NCI-H146 treated with DMSO at 0.1 percent for 48 hours (cell line): ENCODE results near the gene SLC17A2.
"Not testable (repeated sequence)": the region's sequence is repeated elsewhere in the genome, so short reads cannot be mapped to it uniquely, and the experiment has no call there.

Experiments used
- DNase-seq: peaks from one replicate; lab custom pipeline; 2025; ENCODE audit not compliant: unreplicated experiment; lab: John Stamatoyannopoulos, UW

The SLC17A2 gene

GRCh38 chr6:25952535-25952934 lies 22.0 kb upstream of the SLC17A2 start:
- no peak for DNase-seq

DNA sequence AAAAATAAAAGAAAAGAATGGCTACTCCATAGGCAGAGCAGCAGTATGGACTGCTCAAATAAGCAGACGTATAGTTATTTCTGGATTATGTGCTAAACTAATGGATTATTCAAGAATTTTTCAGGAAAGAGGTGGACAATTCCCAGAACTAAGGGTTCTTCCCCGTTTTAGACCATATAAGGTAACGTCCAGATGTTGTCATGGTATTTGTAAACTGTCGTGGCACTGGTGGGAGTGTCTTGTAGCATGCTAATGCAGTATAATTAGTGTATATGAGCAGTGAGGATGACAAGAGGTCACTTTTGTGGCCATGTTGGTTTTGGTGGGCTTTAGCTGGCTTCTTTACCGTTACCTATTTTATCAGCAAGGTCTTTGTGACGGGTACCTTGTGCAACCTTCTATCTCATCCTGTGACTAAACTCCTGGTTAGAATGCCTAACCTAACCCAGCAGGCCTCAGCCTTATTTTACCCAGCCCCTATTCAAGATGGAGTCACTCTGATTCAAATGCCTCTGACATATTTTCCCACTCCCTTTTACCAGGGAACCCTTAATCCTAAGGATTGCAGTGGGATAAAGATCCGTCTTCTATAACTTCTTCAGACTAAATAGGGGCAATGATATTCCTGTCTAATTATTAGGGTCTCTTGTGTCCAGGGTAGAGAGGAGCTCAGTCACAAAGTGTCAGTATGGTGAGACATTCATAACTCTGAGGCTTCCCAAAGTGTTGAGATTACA lies 21.0 kb upstream of the SLC17A2 start:
- no peak for DNase-seq

- no peak for DNase-seq
Measured at GRCh38 chr6:25950297-25950696, 19.8 kb upstream of the SLC17A2 start.

DNA sequence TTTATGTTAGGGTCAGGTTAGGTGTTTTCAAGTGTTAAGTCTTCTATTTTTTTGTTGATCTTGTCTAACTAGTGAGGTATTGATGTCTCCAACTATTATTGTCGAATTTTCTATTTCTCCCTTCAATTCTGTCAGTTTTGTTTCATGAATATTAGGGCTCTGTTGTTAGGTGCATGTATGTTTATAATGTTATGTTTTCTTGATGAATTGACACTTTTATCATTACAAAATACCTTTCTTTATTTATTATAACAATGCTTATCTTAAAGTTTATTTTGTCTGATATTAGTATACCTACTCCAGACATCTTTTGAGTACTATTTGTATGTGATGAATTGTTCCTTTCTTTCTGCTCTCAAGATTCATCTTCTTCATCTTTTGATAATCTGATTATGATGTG lies 19.2 kb upstream of the SLC17A2 start:
- no peak for DNase-seq

GRCh38 chr6:25947492-25947891 lies 17.0 kb upstream of the SLC17A2 start:
- not testable (repeated sequence) for DNase-seq

GRCh38 chr6:25946631-25947030 lies 16.1 kb upstream of the SLC17A2 start:
- no peak for DNase-seq

DNA sequence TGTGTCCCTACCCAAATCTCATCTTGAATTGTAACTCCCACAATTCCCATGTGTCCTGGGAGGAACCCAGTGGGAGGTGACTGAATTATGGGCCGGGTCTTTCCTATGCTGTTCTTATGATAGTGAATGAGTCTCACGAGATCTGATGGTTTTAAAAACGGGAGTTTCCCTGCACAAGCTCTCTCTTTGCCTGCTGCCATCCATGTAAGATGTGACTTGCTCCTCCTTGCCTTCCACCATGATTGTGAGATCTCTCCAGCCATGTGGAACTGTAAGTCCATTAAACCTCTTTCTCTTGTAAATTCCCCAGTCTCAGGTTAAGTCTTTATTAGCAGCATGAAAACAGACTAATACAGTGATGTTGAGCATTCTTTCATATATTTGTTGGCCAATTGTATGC lies 15.2 kb upstream of the SLC17A2 start:
- DNase-seq = not testable (repeated sequence)

DNA sequence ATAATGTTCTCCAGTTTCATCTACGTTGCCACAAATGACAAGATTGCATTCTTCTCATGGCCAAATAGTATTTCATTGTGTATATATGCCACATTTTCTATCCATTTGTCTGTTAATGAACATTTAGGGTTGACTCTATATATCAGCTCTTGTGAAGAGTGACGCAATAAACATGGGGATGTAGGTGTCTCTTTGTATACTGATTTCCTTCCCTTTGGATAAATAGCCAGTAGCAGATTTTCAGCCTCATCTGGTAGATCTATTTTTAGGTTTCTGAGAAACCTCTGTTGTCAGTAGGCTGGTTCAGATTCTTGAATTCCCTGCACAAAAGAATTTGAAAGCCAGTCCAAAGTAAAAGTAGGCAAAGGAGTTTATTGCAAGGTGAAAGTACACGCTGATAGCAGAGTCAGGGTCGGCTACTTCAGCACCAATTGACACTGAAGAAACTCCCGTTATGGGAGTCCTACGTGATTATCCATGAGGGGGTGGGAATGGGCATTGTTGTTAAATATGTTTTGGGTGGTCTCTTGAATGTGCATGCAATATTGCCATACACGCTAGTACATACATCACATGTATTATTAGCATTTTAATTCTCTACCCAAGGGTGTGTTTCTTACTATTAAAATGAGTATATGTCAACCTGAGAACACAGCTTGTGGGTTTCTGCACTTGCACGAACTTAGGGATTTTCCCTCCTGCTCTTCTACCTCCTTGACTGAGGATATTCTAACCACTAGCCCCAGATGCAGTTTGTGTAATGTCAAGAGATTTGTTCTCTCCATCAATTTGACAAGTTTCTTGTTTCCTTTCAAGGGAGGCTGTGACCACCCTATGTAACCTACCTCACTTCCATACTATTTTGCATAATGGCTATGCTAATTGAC lies 14.4 kb upstream of the SLC17A2 start:
- DNase-seq = no peak

DNA sequence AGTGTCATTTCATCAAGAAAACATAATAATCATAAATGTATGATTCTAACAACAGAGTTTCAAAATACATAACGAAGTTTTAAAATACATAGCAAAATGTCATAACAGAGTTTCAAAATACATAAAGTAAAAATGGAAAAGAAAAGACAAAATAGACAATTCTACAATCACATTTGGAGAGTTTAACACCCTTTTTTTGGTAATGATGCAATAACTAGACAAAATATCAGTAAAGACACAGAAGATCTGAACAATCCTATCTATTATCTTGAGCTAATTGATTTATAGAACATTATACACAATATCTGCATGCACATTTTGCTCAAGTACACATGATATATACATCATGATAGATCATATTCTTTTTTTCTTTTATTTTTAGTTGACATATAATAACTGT lies 13.4 kb upstream of the SLC17A2 start:
- DNase-seq = no peak

DNA sequence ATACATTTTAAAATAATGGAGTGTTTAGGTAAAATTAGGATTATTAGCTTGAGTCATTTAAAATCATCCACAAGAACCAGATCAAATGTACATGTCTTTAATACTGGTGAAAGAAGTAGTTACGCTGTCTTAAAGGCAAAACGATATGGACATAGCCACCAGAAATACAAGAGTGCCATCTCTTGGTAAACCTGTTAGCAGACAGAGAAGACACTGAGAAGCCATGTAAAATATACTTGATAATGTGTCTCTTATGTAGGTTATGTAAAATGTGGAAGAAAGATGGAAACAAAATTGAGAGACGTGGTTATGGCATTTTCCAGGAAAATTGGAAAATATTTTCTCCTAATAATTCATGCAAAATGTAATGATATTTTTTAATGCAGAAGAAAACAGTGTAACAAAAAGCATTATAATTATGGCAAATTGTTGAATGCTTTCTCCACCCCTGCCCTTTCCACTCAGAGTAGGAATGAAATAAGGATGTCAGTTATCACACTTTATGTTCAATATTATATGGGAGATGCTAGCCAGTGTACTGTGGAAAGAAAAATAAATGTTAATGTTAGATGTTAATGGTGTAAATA lies 12.2 kb upstream of the SLC17A2 start:
- DNase-seq = peak; percentile 51

GRCh38 chr6:25939593-25939992 lies 9.1 kb upstream of the SLC17A2 start:
- no peak for DNase-seq

GRCh38 chr6:25935953-25936352 lies 5.5 kb upstream of the SLC17A2 start:
- DNase-seq = no peak

DNA sequence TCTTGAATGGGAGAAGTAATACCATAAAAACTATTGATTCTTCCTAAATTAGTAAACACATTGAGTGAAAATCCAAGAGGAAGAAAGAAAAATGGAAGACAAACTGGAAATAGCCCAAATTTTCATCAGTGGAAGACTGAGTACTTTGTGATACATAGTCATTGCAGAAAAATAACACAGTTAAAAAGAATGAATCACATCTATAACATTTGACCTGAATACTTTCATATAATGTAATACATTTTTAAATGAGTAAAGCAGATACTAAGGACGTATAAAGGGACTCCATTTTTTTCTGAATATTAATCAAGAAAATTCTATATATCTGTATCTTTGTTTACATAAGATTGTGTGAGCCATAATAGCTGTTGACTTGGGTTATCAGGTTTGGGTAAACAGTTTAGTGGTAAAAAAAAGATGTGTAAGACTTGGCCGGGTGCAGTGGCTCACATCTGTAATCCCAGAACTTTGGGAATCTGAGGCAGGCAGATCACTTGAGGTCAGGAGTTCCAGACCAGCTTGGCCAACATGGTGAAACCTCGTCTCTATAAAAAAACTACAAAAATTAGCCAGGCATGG lies 4.3 kb upstream of the SLC17A2 start:
- DNase-seq = no peak

DNA sequence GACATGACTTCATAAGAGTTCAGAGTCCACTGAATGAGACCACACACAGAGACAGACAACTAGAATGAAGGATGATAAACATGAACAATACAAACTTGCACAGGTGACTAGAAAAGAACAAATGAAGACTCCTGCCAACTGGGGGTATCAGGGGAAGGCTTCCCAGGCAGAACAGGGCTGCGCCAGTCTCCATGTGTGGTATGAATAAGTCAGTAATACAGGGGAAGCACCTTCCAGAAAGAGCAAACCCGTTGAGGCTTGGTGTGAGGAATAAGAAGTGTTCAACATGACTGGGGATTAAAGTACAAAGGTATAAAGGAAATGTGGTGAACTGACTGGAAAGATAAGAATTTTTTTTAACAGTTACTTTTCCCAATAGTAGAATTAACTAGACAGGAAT lies 3.7 kb upstream of the SLC17A2 start:
- DNase-seq = no peak

DNA sequence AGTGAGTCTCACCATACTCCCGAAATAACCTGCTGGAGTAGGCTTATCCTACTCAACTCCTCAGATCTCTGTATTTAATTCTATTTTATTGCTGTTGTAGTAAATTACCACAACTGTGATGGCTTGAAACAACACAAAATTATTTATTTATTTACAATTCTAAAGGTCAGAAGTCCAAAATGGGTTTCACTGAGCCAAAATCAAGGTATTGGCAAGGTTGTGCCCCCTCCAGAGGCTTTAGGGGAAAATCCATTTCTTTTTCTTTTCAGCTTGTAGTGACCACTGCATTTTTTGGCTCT lies 869 bp upstream of the SLC17A2 start:
- DNase-seq = no peak

DNA sequence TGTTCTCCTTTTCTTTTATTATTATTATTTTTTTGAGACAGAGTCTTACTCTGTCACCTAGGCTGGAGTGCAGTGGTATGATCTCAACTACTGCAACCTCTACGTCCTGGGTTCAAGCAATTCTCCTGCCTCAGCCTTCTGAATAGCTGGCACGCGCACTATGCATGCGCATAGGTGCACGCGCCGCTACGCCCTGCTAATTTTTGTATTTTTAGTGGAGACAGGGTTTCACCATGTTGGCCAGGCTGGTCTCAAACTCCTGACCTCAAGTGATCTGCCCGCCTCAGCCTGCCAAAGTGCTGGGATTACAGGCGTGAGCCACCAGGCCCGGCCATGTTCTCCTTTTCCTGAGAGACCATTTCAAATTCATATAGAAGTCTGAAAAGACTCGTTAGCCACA lies 706 bp downstream of the SLC17A2 start:
- not testable (repeated sequence) for DNase-seq

- no peak for DNase-seq
Measured at GRCh38 chr6:25928562-25929324, 1.7 kb downstream of the SLC17A2 start.

- no peak for DNase-seq
Measured at GRCh38 chr6:25927756-25928216, 2.7 kb downstream of the SLC17A2 start.

DNA sequence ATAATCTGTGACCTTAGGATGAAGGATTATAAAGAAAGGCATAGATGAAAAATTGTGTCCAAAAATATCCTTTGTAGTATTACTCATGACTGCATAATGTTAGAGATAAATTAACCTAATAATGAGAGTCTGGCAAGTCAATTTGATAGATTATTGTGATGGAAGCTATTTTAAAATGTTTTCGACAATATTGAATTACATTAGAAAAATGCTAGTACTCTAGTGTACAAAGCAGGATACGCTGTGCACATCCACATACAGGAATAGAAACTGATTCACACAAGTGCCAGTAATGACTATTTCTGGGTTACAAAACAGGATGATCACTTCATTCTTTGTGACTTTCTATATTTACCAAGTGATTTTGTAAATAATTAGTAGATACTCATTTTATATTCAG lies 3.3 kb downstream of the SLC17A2 start:
- no peak for DNase-seq

DNA sequence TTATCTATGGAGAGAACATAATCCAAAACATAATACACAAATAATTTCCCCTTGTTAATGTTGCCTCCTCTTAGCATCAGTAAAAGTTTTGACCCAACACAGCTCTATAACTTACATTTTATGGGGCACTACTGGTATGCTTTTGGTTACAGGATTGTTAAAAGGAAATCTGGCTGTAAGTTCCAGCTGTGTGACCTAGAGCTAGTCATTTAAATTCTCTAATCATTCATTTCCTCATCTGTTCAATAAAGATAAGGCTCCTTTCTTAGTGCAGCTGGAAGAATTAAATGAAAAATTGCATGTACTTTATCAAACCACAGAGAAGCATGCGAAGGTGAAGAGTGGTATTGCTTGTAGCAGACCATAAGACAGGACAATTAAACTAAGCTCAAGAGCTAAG lies 4.6 kb downstream of the SLC17A2 start:
- no peak for DNase-seq

- no peak for DNase-seq
Measured at GRCh38 chr6:25922301-25922700, 8.2 kb downstream of the SLC17A2 start.
